Measurements from ENCODE around the gene RAB3B. TPM values are rescaled to one million over a fixed set of nuclear protein-coding genes. Genes with fewer than 3 reads are reported as not detected.

Gene RAB3B
- total and polyA plus RNA-seq, 2 donors (not counting 1 experiment from before 2014, with no cell fraction given), result 36.5 to 51.6 TPM

DNA sequence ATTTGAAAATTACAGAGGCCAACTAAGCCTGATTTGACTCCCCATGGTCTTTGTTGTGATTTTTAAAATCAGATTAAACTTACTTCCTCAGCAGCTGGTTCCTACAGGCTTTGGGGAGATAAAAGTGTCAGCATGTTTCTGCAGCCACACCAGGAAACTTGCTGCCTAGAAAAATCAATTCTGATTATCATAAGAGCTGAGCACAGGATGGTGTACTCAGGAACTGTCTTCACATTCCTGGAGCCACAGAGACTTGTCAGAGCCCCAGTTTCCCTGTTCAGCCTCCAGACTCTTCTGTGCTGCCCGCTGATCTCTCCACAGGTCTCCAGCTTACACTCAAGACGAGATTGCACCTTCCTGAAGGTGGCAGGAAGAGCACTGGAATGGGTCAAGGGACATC lies 23.9 kb downstream of the RAB3B start:
- Histone ChIP-seq H3K27me3 (ENCODE audit: control insufficient read depth, insufficient read depth, low read length) (no peaks in the 10 kb centered on the region), H3K36me3 (ENCODE audit: control insufficient read depth, insufficient read depth, low read length) (peaks cover 11% of the 10 kb centered on the region), H3K4me3 (replicated peaks in 1 of 4; ENCODE audit: control extremely low read depth in 1 of 4, insufficient read depth in 1 of 4, low read depth in 3 of 4, low read length in 4 of 4) (no peak overlapping the region), H3K4me1 (ENCODE audit: control insufficient read depth, extremely low read depth, insufficient read depth, low read length) (peaks cover 19% of the 10 kb centered on the region), H4K20me1 (ENCODE audit: control insufficient read depth, extremely low read depth, insufficient read depth, low read length) (no peaks in the 10 kb centered on the region), H3K9ac (ENCODE audit: insufficient read depth, low read length) (no peak overlapping the region), H3K27ac (ENCODE audit: insufficient read depth, low read length) (no peak overlapping the region), H3K79me2 (ENCODE audit: control insufficient read depth, insufficient read depth, low read length) (peaks cover 22% of the 10 kb centered on the region), H3K9me3 (ENCODE audit: control insufficient read depth, insufficient read depth, low read depth, low read length) (no peaks in the 10 kb centered on the region), H2AFZ (ENCODE audit: low read length) (no peak overlapping the region), H3K4me2 (ENCODE audit: extremely low read depth, insufficient read depth, low read length) (no peak overlapping the region)
- TF ChIP-seq, protein P1, sequence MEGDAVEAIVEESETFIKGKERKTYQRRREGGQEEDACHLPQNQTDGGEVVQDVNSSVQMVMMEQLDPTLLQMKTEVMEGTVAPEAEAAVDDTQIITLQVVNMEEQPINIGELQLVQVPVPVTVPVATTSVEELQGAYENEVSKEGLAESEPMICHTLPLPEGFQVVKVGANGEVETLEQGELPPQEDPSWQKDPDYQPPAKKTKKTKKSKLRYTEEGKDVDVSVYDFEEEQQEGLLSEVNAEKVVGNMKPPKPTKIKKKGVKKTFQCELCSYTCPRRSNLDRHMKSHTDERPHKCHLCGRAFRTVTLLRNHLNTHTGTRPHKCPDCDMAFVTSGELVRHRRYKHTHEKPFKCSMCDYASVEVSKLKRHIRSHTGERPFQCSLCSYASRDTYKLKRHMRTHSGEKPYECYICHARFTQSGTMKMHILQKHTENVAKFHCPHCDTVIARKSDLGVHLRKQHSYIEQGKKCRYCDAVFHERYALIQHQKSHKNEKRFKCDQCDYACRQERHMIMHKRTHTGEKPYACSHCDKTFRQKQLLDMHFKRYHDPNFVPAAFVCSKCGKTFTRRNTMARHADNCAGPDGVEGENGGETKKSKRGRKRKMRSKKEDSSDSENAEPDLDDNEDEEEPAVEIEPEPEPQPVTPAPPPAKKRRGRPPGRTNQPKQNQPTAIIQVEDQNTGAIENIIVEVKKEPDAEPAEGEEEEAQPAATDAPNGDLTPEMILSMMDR (conservative IDR thresholded peaks at IDR 0.05 in 1 of 2, IDR thresholded peaks at IDR 0.05 in 1 of 2; ENCODE audit: low read depth in 1 of 2, low read length in 2 of 2), result no peak
- TF ChIP-seq EZH2 (IDR thresholded peaks at IDR 0.05; ENCODE audit: low read length, missing control alignments), result no peak
- no peak for DNase-seq (ENCODE audit: low read depth in 2 of 2)

DNA sequence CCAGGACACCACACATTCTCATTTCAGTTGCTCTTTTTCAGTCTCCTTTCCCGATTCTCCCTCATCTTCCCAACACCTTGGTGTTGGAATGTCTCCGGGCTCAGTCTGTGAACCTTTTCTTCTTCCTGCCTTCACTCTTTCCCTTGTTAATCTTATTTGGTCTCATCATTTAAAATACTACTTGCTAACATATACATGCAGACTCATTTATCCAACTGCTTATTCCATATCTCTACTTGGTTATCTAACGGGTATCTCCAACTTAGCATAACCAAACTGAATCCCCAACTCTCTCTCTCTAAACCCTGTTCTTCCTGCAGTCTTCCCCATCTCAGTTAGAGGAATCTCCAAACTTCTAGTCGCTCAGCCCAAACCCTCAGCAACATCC lies 26.2 kb downstream of the RAB3B start:
- H3K27me3 ChIP-seq (ENCODE audit: control insufficient read depth, insufficient read depth, low read length), result no peaks in the 10 kb centered on the region
- no peak overlapping the region for H3K4me3 ChIP-seq (replicated peaks in 1 of 4; ENCODE audit: control extremely low read depth in 1 of 4, insufficient read depth in 1 of 4, low read depth in 3 of 4, low read length in 4 of 4)
- peaks cover 8% of the 10 kb centered on the region for H3K4me1 ChIP-seq (ENCODE audit: control insufficient read depth, extremely low read depth, insufficient read depth, low read length)
- no peaks in the 10 kb centered on the region for H4K20me1 ChIP-seq (ENCODE audit: control insufficient read depth, extremely low read depth, insufficient read depth, low read length)
- H3K79me2 ChIP-seq (ENCODE audit: control insufficient read depth, insufficient read depth, low read length), result peaks cover 26% of the 10 kb centered on the region
- H3K36me3 ChIP-seq (ENCODE audit: control insufficient read depth, insufficient read depth, low read length), result peaks cover 9% of the 10 kb centered on the region
- no peaks in the 10 kb centered on the region for H3K9me3 ChIP-seq (ENCODE audit: control insufficient read depth, insufficient read depth, low read depth, low read length)
- no peak overlapping the region for H3K4me2 ChIP-seq (ENCODE audit: extremely low read depth, insufficient read depth, low read length)
- TF ChIP-seq EZH2 (IDR thresholded peaks at IDR 0.05; ENCODE audit: low read length, missing control alignments), result no peak
- TF ChIP-seq, protein P1 (conservative IDR thresholded peaks at IDR 0.05 in 1 of 2, IDR thresholded peaks at IDR 0.05 in 1 of 2; ENCODE audit: low read depth in 1 of 2, low read length in 2 of 2), result no peak
- H3K27ac ChIP-seq (ENCODE audit: insufficient read depth, low read length), result no peak overlapping the region
- no peak for DNase-seq (ENCODE audit: low read depth in 2 of 2)
- no peak overlapping the region for H2AFZ ChIP-seq (ENCODE audit: low read length)
- no peak overlapping the region for H3K9ac ChIP-seq (ENCODE audit: insufficient read depth, low read length)

DNA sequence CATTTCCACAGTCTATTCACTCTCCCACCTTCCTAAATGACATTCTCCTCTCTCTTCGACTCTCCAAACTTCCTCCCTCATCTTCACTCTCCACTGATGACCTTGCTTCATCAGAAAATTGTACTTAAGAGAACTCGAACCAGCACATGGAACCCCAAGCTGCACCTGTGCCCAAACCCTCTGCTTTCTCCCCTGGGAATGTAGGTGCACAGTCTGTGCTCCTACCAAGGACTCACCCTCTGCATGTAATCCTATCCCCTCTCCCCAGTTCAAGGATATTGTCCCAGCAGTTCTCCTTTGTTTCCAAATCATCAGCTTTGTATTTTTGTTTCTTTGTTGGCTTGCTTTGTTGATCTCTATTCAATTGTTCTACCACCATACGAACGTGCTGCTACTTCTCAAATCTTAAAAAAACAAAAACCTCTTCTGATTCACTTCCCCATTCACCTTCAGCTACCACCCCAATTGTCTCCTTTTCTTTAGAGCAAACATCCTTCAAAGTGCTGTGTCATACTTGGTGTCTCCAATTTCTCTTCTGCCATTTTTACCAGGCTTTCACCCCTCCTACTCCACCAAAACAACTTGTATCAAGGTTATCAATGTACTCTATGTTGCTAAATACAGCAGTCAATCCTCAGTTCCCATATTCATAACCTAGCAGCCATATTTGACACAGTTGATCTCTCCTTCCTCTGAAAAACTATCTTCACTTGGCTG lies 26.8 kb downstream of the RAB3B start:
- Histone ChIP-seq H3K4me2 (ENCODE audit: extremely low read depth, insufficient read depth, low read length) (no peak overlapping the region), H3K79me2 (ENCODE audit: control insufficient read depth, insufficient read depth, low read length) (peaks cover 26% of the 10 kb centered on the region), H3K9me3 (ENCODE audit: control insufficient read depth, insufficient read depth, low read depth, low read length) (no peaks in the 10 kb centered on the region), H3K9ac (ENCODE audit: insufficient read depth, low read length) (no peak overlapping the region), H3K36me3 (ENCODE audit: control insufficient read depth, insufficient read depth, low read length) (peaks cover 9% of the 10 kb centered on the region), H3K4me3 (replicated peaks in 1 of 4; ENCODE audit: control extremely low read depth in 1 of 4, insufficient read depth in 1 of 4, low read depth in 3 of 4, low read length in 4 of 4) (no peak overlapping the region), H3K27ac (ENCODE audit: insufficient read depth, low read length) (no peak overlapping the region), H3K4me1 (ENCODE audit: control insufficient read depth, extremely low read depth, insufficient read depth, low read length) (peaks cover 5% of the 10 kb centered on the region), H2AFZ (ENCODE audit: low read length) (no peak overlapping the region), H3K27me3 (ENCODE audit: control insufficient read depth, insufficient read depth, low read length) (no peaks in the 10 kb centered on the region), H4K20me1 (ENCODE audit: control insufficient read depth, extremely low read depth, insufficient read depth, low read length) (no peaks in the 10 kb centered on the region)
- DNase-seq (ENCODE audit: low read depth in 2 of 2), result no peak
- TF ChIP-seq EZH2 (IDR thresholded peaks at IDR 0.05; ENCODE audit: low read length, missing control alignments), result no peak
- TF ChIP-seq, protein P1 (conservative IDR thresholded peaks at IDR 0.05 in 1 of 2, IDR thresholded peaks at IDR 0.05 in 1 of 2; ENCODE audit: low read depth in 1 of 2, low read length in 2 of 2), result no peak
